Liver (tissue), 9 donors: ENCODE data around the gene NDUFA8. TPM values are rescaled to one million over a fixed set of nuclear protein-coding genes. Genes with fewer than 3 reads are reported as not detected.

Experiments used
- DNase-seq: peaks from one replicate; pipeline ENCODE4 v3.0.0-alpha.2; 2017; ENCODE audit warnings: low spot score
- H3K27ac ChIP-seq, 2 donors: one replicate each; pipeline ENCODE4 v1.7.0; 2013; ENCODE audit warnings: inconsistent platforms in 2 of 2, low read length in 2 of 2, control low read depth in 1 of 2, low read depth in 1 of 2, mild to moderate bottlenecking in 1 of 2
- H3K27me3 ChIP-seq, 4 donors: one replicate each; pipeline versions ENCODE4 v1.6.1 to v1.7.0; 2013; ENCODE audit warnings: low read length in 3 of 4, inconsistent platforms in 1 of 4, mild to moderate bottlenecking in 1 of 4, moderate library complexity in 1 of 4; ENCODE audit not compliant: control insufficient read depth in 4 of 4, insufficient read depth in 4 of 4
- H3K36me3 ChIP-seq, 4 donors: one replicate each; pipeline versions ENCODE4 v1.6.1 to v1.7.0; 2013; ENCODE audit warnings: low read length in 3 of 4, mild to moderate bottlenecking in 3 of 4, low read depth in 1 of 4, moderate library complexity in 1 of 4; ENCODE audit not compliant: control insufficient read depth in 4 of 4, insufficient read depth in 3 of 4
- H3K4me1 ChIP-seq, 4 donors: one replicate each; pipeline versions ENCODE4 v1.6.1 to v1.7.0; 2013; ENCODE audit warnings: low read length in 3 of 4, mild to moderate bottlenecking in 3 of 4, moderate library complexity in 1 of 4; ENCODE audit not compliant: control insufficient read depth in 4 of 4, insufficient read depth in 4 of 4
- H3K4me3 ChIP-seq, 3 donors: one replicate each; pipeline versions ENCODE4 v1.6.1 to v1.7.0; 2013; ENCODE audit warnings: low read length in 3 of 3, control low read depth in 1 of 3, low read depth in 1 of 3, mild to moderate bottlenecking in 1 of 3
- H3K9ac ChIP-seq, 2 donors: one replicate each; pipeline ENCODE4 v1.7.0; 2013; ENCODE audit warnings: low read length in 2 of 2, mild to moderate bottlenecking in 2 of 2, moderate library complexity in 2 of 2, control low read depth in 1 of 2, low read depth in 1 of 2
- H3K9me3 ChIP-seq, 4 donors: one replicate each; pipeline versions ENCODE4 v1.6.1 to v1.7.0; 2013; ENCODE audit warnings: low read length in 3 of 4; ENCODE audit not compliant: control insufficient read depth in 4 of 4
- ATF3 ChIP-seq: IDR thresholded peaks from 2 replicates; pipeline ENCODE4 v1.6.1; 2016; ENCODE audit warnings: antibody characterized with exemption
- CTCF ChIP-seq: fragments of 150-350 bp; IDR thresholded peaks from 2 replicates; pipeline ENCODE4 v1.5.1; 2017; ENCODE audit warnings: improper control_type of control experiment, low read depth, low read length; ENCODE audit not compliant: missing input control
- FOXA1 ChIP-seq: IDR thresholded peaks from 2 replicates; pipeline ENCODE4 v1.6.1; 2016; ENCODE audit warnings: antibody characterized with exemption
- FOXA2 ChIP-seq: IDR thresholded peaks from 2 replicates; pipeline ENCODE4 v1.6.1; 2016; ENCODE audit warnings: antibody characterized with exemption
- GABPA ChIP-seq, 2 donors: IDR thresholded peaks in 1 of 2; conservative IDR thresholded peaks in 1 of 2; 2 replicates each; pipeline ENCODE4 v1.6.1; 2016; ENCODE audit warnings: antibody characterized with exemption in 2 of 2, mild to moderate bottlenecking in 1 of 2, moderate library complexity in 1 of 2
- HNF4A ChIP-seq, 2 donors: conservative IDR thresholded peaks; 2 replicates each; pipeline ENCODE4 v1.6.1; 2016; ENCODE audit warnings: antibody characterized with exemption in 2 of 2, mild to moderate bottlenecking in 2 of 2
- HNF4G ChIP-seq: IDR thresholded peaks from 2 replicates; pipeline ENCODE4 v1.6.1; 2016; ENCODE audit warnings: antibody characterized with exemption
- MAX ChIP-seq: IDR thresholded peaks from 2 replicates; pipeline ENCODE4 v1.6.1; 2016; ENCODE audit warnings: antibody characterized with exemption
- NR2F2 ChIP-seq: IDR thresholded peaks from 2 replicates; pipeline ENCODE4 v1.6.1; 2016; ENCODE audit warnings: antibody characterized with exemption
- RAD21 ChIP-seq, 2 donors: IDR thresholded peaks; 2 replicates each; pipeline ENCODE4 v1.6.1; 2016; ENCODE audit warnings: antibody characterized with exemption in 2 of 2, mild to moderate bottlenecking in 2 of 2
- REST ChIP-seq: IDR thresholded peaks from 2 replicates; pipeline ENCODE4 v1.6.1; 2016; ENCODE audit warnings: antibody characterized with exemption, mild to moderate bottlenecking
- RXRA ChIP-seq, 2 donors: IDR thresholded peaks; 2 replicates each; pipeline ENCODE4 v1.6.1; 2017 to 2018; ENCODE audit warnings: antibody characterized with exemption in 2 of 2, mild to moderate bottlenecking in 1 of 2
- SP1 ChIP-seq: IDR thresholded peaks from 2 replicates; pipeline ENCODE4 v1.6.1; 2018; ENCODE audit warnings: antibody characterized with exemption, mild to moderate bottlenecking
- TAF1 ChIP-seq: conservative IDR thresholded peaks from 2 replicates; pipeline ENCODE4 v1.6.1; 2016; ENCODE audit warnings: antibody characterized with exemption, mild to moderate bottlenecking
- YY1 ChIP-seq: IDR thresholded peaks from 2 replicates; pipeline ENCODE4 v1.6.1; 2016; ENCODE audit warnings: antibody characterized with exemption, mild to moderate bottlenecking
- WGBS: extraction: QIAGEN DNeasy Blood & Tissue Kit; methylation state at CpG from one replicate; pipeline ENCODE4 v1.1.7; 2013; 5-methylcytosine and 5-hydroxymethylcytosine counted together
- polyA plus RNA-seq, 2 donors: library from polyadenylated mRNA; stranded (reverse) in 1 of 2; unstranded in 1 of 2; fragments of 200-250 nt in 1 of 2; fragments of >200 nt in 1 of 2; fragmentation: Nextera tagmentation in 1 of 2; extraction: Ambion mirVana in 1 of 2; gene quantifications; one replicate each; pipeline versions ENCODE4 v1.2.1 to v1.2.3, GENCODE V29; 2013 to 2015
- total RNA-seq, 2 donors: library from RNA; depleted of rRNA; stranded (reverse); fragments of >200 nt; gene quantifications; one replicate each; pipeline ENCODE4 v1.2.3, GENCODE V29; 2014
- donor health status: healthy.
- donor health status: healthy.
- donor health status: healthy.
- donor health status: healthy.
- donor health status: healthy.

The NDUFA8 gene
- total and polyA plus RNA-seq, 4 donors = 24.9 to 51.9 (median 38.8) TPM

DNA sequence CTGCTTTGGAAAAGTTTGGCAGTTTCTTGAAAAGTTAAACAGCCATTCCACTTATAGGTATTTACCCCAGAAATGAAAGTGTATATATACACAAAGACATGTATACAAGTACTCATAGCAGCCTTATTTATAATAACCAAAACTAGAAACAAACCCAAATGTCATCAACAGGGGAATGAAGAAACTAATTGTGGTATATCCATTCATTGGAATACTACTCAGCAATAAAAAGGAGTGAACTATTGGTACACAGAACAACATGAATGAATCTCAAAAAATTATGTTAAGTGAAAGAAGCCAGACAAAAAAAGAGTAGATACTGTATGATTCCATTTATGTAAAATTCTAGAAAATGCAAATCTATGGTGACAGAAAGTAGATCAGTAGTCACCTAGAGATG, 2.8 kb upstream of the NDUFA8 start:
- peaks cover 0 to 18% (median 17%) of the 10 kb centered on the region in 4 donors for H3K4me1 ChIP-seq
- no peak for DNase-seq
- TF ChIP-seq FOXA2 (no peak), REST (no peak), MAX (no peak), RAD21 (IDR thresholded peaks at IDR 0.05) (no peak), RXRA (IDR thresholded peaks at IDR 0.05) (no peak), GABPA (IDR thresholded peaks at IDR 0.05 in 1 of 2, conservative IDR thresholded peaks at IDR 0.05 in 1 of 2) (no peak), SP1 (no peak), HNF4A (conservative IDR thresholded peaks at IDR 0.05) (no peak), NR2F2 (no peak), TAF1 (no peak), HNF4G (no peak), CTCF (no peak), ATF3 (no peak), FOXA1 (no peak)
- H3K27me3 ChIP-seq = no peaks in the 10 kb centered on the region
- no peak overlapping the region for H3K4me3 ChIP-seq
- H3K27ac ChIP-seq = no peak overlapping the region
- H3K9me3 ChIP-seq = peaks cover 1 to 7% (median 3%) of the 10 kb centered on the region in 4 donors
- H3K9ac ChIP-seq = no peak overlapping the region
- H3K36me3 ChIP-seq = no peaks in the 10 kb centered on the region

- no peaks in the 10 kb centered on the region for H3K27me3 ChIP-seq
- no peak for DNase-seq
- H3K36me3 ChIP-seq = peaks cover 0 to 2% (median 0%) of the 10 kb centered on the region in 4 donors
- H3K9ac ChIP-seq = no peak overlapping the region
- H3K27ac ChIP-seq = no peak overlapping the region
- H3K4me3 ChIP-seq = peak overlapping the region in 2 of 3 donors; percentile 85 to 91
- H3K9me3 ChIP-seq = peaks cover 1 to 7% (median 3%) of the 10 kb centered on the region in 4 donors
- peaks cover 0 to 18% (median 17%) of the 10 kb centered on the region in 4 donors for H3K4me1 ChIP-seq
- TF ChIP-seq NR2F2 (no peak), RAD21 (IDR thresholded peaks at IDR 0.05) (no peak), YY1 (peak; percentile 13), MAX (peak; percentile 16)
- 30% methylated on average over 6 of the region's 6 CpGs for WGBS
These were observed 307 bp upstream of the NDUFA8 start for GRCh38 chr9:122159925-122160246.
